Gastrocnemius medialis (tissue), 4 donors: ENCODE measurements around the gene KCNS1.

ENCODE experiments used
- CTCF ChIP-seq, 5 experiments: fragments of 450-650 bp in 3 of 5; fragments of 200-600 bp in 2 of 5; sonication (generic) in 2 of 5; IDR thresholded peaks in 4 of 5; conservative IDR thresholded peaks in 1 of 5; 1 replicate in 4 of 5; 2 replicates in 1 of 5; pipeline ENCODE4 v1.5.1; 2016 to 2019; ENCODE audit warnings: antibody characterized with exemption in 5 of 5, mild to moderate bottlenecking in 3 of 5, moderate library complexity in 3 of 5
- POLR2A ChIP-seq, 2 donors: fragments of 450-650 bp; IDR thresholded peaks; one replicate each; pipeline ENCODE4 v1.6.1; 2017; ENCODE audit warnings: antibody characterized with exemption in 2 of 2, mild to moderate bottlenecking in 2 of 2, moderate library complexity in 2 of 2

DNA sequence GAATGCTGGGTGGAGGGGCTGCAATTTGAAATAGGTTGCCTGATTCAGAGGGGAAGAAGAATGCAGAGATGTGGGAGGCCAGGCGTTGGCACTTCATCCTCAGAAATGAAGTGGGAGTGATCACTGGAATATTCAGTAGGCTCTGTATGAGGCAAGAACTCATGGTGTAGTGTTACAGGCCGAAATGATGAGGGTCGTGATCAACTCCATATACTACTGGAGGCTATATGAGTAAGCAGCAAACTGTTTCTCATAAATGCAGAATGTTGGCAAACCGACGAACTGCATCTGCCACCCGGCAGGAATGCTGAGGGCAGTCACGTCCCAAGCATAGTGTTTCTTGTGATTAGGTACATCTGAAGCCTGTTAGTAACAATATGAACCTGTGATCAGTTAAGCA is 12.7 kb downstream of the KCNS1 start:
- TF ChIP-seq CTCF (IDR thresholded peaks at IDR 0.05 in 4 of 5, conservative IDR thresholded peaks at IDR 0.05 in 1 of 5) (no peak), POLR2A (IDR thresholded peaks at IDR 0.05) (no peak)
